GM20000 (cell line): ENCODE data around the gene EAF2.
A peak's percentile ranks its signal among the peaks of the same experiment; 100 is the strongest.
"Not testable (repeated sequence)": the region's sequence is repeated elsewhere in the genome, so short reads cannot be mapped to it uniquely, and the experiment has no call there.

Experiments used
- DNase-seq: peaks from one replicate; pipeline ENCODE4 v3.0.0; 2012; ENCODE audit warnings: low spot score
- CTCF ChIP-seq: IDR thresholded peaks from 2 replicates; pipeline ENCODE4 v1.5.1; 2012; ENCODE audit warnings: mild to moderate bottlenecking, control low read depth; ENCODE audit errors: extremely low read depth, missing control alignments

Gene EAF2

GRCh38 chr3:121835465-121835801 lies 424 bp downstream of the EAF2 start:
- peak; percentile 33 for DNase-seq
- no peak for TF ChIP-seq CTCF

- no peak for TF ChIP-seq CTCF
- DNase-seq: peak; percentile 8
Observed at GRCh38 chr3:121836064-121836463, 1.1 kb downstream of the EAF2 start.

- no peak for DNase-seq
- TF ChIP-seq CTCF: no peak
Observed at GRCh38 chr3:121836481-121836880, 1.5 kb downstream of the EAF2 start.

DNA sequence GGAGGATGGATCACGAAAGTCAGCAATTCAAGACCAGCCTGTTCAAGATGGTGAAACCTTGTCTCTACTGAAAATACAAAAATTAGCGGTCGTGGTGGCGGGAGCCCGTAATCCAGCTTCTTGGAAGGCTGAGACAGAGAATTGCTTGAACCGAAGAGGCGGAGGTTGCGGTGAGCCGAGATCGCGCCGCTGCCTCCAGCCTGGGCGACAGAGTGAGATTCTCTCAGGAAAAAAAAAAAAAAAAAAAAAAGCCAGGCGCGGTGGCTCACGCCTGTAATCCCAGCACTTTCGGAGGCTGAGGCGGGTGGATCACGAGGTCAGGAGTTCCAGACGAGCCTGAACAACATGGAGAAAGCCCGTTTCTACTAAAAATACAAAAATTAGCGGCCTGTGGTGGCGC lies 5.0 kb downstream of the EAF2 start:
- no peak for TF ChIP-seq CTCF
- no peak for DNase-seq

DNA sequence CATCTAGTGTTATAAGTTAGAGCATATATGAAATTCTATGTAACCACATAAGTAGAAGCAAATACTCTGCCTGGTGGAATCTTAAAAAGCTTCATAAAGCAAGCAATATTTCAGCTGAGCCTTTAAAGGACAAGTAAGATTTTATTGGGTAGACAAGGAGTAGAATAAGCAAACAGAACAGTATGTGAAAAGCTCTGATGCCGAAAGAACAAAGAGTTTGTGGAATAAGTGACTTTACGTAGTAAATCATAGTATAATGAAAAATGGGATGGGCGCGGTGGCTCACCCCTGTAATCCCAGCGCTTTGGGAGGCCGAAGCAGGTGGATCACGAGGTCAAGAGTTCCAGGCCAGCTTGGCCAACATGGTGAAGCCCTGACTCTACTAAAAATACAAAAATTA lies 9.9 kb downstream of the EAF2 start:
- DNase-seq: no peak
- no peak for TF ChIP-seq CTCF

DNA sequence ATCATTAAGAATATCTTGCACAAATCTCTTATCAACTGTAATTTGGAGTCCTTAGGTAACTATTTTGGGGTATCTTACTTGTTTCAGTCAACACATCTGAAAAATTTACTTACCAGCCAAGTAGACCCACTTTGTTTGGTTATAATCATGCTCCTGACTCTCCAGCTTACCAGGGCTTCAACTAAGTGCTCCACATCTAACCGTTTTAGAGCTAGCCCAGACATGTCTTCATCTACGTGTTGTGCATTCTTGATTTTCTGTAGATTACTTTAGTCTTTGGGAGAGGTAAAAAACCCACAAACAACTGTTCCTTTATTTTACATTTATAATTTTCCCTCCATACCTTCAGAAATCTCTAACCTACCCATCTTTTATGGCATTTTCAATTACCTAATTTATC lies 17.2 kb downstream of the EAF2 start:
- no peak for DNase-seq
- TF ChIP-seq CTCF: no peak

- DNase-seq: no peak
- no peak for TF ChIP-seq CTCF
Observed at GRCh38 chr3:121855555-121855954, 20.5 kb downstream of the EAF2 start.

GRCh38 chr3:121857778-121858177 lies 22.8 kb downstream of the EAF2 start:
- not testable (repeated sequence) for DNase-seq

GRCh38 chr3:121863247-121863646 lies 28.2 kb downstream of the EAF2 start:
- not testable (repeated sequence) for DNase-seq
